Colonic mucosa (tissue), 4 donors: ENCODE measurements around the gene EPHA5. TPM values are rescaled to one million over a fixed set of nuclear protein-coding genes. Genes with fewer than 3 reads are reported as not detected.

Experiments
- DNase-seq: peaks from one replicate; pipeline ENCODE4 v3.0.0-alpha.2; 2020
- H3K27ac ChIP-seq: fragments of 200-600 bp; one replicate; pipeline ENCODE4 v1.8.0; 2021
- H3K27me3 ChIP-seq: fragments of 200-600 bp; one replicate; pipeline ENCODE4 v1.8.0; 2021
- H3K36me3 ChIP-seq: fragments of 200-600 bp; one replicate; pipeline ENCODE4 v1.8.0; 2021
- H3K4me1 ChIP-seq: fragments of 200-600 bp; one replicate; pipeline ENCODE4 v1.8.0; 2021; ENCODE audit warnings: mild to moderate bottlenecking
- H3K4me3 ChIP-seq: fragments of 200-600 bp; one replicate; pipeline ENCODE4 v1.8.0; 2021
- H3K9ac ChIP-seq, 2 donors: one replicate each; pipeline ENCODE4 v1.7.0; 2013; ENCODE audit warnings: control low read depth in 2 of 2, low read depth in 2 of 2, low read length in 2 of 2
- H3K9me3 ChIP-seq: fragments of 200-600 bp; one replicate; pipeline ENCODE4 v1.8.0; 2021
- intact Hi-C: fragments of 100-400 bp; cut with DNase I; formaldehyde crosslinking; loops from one replicate; pipeline ENCODE4 v1.14.1; 2022
- total RNA-seq, 2 donors: library from RNA; stranded (reverse); fragmentation: NEBNext Ultra II Directional in 1 of 2; extraction: Animal tissue kit (Norgen Biotek cat#: 25700) in 1 of 2; gene quantifications; one replicate each; pipeline ENCODE4 v1.2.1, GENCODE V29; 2021
- TF ChIP-seq, protein P1 (sequence below): fragments of 200-600 bp; IDR thresholded peaks from one replicate; pipeline ENCODE4 v1.8.0; 2022; ENCODE audit warnings: antibody characterized with exemption, mild to moderate bottlenecking
- donor health status: healthy.
- donor health status: DM: no; HTN: no; CAD: no.
- donor health status: DM: no; HTN: no; CAD: no.

The EPHA5 gene
- total RNA-seq, 2 donors from 2014 or later = 0.07 to 0.13 TPM

DNA sequence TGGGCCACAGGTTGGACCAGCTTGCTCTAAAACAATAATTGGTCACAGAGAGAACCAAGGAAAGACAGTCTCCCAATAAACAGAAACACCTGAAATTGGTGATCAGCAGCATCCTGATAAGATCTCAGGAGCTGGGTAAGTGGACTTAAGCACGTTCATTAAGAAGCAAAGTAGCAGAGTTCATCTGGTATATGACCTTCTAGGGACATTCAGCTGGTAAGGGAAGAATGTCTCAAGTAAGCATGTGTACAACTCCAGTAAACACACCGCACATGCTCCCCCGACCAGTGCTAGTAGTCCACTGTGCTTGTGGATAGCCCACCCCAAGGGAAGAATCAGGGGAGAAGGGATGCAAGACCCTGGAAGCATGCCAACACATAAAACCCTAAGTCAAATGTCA is 216.9 kb downstream of the EPHA5 start:
- Histone ChIP-seq H3K9me3 (no peaks in the 10 kb centered on the region), H3K9ac (no peak overlapping the region), H3K4me1 (no peaks in the 10 kb centered on the region), H3K36me3 (no peaks in the 10 kb centered on the region), H3K4me3 (no peak overlapping the region), H3K27ac (no peak overlapping the region), H3K27me3 (no peaks in the 10 kb centered on the region)
- TF ChIP-seq, protein P1, sequence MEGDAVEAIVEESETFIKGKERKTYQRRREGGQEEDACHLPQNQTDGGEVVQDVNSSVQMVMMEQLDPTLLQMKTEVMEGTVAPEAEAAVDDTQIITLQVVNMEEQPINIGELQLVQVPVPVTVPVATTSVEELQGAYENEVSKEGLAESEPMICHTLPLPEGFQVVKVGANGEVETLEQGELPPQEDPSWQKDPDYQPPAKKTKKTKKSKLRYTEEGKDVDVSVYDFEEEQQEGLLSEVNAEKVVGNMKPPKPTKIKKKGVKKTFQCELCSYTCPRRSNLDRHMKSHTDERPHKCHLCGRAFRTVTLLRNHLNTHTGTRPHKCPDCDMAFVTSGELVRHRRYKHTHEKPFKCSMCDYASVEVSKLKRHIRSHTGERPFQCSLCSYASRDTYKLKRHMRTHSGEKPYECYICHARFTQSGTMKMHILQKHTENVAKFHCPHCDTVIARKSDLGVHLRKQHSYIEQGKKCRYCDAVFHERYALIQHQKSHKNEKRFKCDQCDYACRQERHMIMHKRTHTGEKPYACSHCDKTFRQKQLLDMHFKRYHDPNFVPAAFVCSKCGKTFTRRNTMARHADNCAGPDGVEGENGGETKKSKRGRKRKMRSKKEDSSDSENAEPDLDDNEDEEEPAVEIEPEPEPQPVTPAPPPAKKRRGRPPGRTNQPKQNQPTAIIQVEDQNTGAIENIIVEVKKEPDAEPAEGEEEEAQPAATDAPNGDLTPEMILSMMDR = no peak
- intact Hi-C loops = no loop called here
- no peak for DNase-seq

DNA sequence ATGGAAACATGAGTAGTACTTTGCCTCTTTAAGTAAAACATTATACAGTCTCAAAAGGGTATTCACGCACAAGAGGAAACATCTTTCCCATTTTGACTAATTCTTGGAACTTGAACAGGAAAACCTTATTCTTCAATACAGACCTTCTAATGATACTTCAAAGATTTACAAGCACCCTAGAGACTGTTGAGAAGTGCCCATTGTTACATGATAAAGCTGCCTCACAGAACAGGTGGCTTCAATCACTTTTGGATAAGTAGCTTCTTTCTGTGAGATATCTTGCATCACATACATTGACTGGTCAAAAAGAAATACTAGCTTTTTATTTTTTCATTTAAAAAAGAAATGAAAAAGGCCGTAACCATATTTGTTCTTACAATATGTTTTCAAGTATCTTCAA is 219.4 kb downstream of the EPHA5 start:
- intact Hi-C loops = no loop called here
- TF ChIP-seq, protein P1 = no peak
- Histone ChIP-seq H3K4me3 (no peak overlapping the region), H3K9me3 (no peaks in the 10 kb centered on the region), H3K27ac (no peak overlapping the region), H3K36me3 (no peaks in the 10 kb centered on the region), H3K4me1 (no peaks in the 10 kb centered on the region), H3K27me3 (no peaks in the 10 kb centered on the region), H3K9ac (no peak overlapping the region)
- no peak for DNase-seq

DNA sequence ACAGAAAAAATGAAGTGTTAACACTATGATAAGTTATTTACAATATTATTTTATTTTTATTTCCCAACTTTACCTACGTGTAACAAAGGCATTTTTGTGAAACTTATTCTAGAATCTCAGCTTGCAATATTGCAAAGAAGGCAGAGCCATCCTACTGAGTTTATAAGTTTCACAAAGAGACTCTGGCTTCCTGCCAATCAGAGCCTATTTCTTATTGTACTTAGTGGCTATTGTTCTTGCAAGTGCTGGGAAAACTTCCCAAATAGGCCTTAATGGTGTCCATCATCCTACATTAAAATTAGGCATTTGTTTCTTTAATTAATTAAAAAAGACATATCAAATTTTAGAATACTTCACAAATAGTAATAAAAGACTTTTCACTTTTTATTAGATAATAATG is 233.2 kb downstream of the EPHA5 start:
- H3K9me3 ChIP-seq = no peaks in the 10 kb centered on the region
- no peak for DNase-seq
- H3K4me3 ChIP-seq = no peak overlapping the region
- no peak overlapping the region for H3K9ac ChIP-seq
- TF ChIP-seq, protein P1 = no peak
- H3K4me1 ChIP-seq = no peaks in the 10 kb centered on the region
- H3K27ac ChIP-seq = no peak overlapping the region
- no peaks in the 10 kb centered on the region for H3K36me3 ChIP-seq
- intact Hi-C loops = no loop called here
- no peaks in the 10 kb centered on the region for H3K27me3 ChIP-seq

DNA sequence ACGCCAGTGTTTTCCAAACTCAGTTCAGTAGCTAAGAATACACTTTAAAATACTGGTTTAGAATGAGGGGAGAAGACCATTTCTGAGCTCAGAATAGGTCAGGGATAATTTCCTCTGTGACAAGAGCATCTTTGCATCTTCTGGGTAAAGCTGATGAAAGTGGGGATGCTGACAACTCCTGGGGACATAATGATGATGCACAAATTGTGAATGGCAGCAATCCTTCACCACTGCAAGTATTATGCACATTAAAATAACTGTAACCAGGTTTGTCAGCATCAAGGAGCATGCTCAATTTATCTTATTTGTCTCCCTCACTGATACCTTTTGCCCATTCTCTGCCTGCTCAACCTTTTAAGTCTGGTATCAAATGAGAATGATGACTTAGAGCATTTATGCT is 248.2 kb downstream of the EPHA5 start:
- Histone ChIP-seq H3K36me3 (no peaks in the 10 kb centered on the region), H3K4me1 (no peaks in the 10 kb centered on the region), H3K27me3 (no peaks in the 10 kb centered on the region), H3K9me3 (no peaks in the 10 kb centered on the region), H3K9ac (no peak overlapping the region), H3K4me3 (no peak overlapping the region), H3K27ac (no peak overlapping the region)
- intact Hi-C loops = no loop called here
- TF ChIP-seq, protein P1 = no peak
- DNase-seq = no peak

DNA sequence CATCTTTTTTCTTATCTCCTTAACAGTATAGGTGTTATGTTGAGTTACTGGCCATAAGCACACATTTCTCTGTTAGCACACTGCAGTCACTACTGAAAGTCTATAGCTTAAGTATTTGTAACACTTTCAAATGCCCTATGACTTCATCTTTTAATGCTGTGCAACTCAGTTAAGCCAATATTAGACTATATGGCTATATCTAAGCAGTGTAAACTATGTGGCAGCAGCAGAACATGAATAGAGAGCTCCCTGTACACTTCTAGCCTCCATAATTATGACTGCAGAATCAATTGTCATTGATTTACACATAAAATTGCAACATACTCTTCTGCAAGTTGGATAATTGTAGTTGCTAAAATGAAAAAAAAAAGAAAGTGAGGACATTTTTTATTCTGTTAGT is 250.3 kb downstream of the EPHA5 start:
- no peak for DNase-seq
- H3K4me3 ChIP-seq = no peak overlapping the region
- no peaks in the 10 kb centered on the region for H3K27me3 ChIP-seq

More for the DNA sequence above, 250.3 kb downstream of the EPHA5 start:
- TF ChIP-seq, protein P1 = no peak
- Histone ChIP-seq H3K9me3 (no peaks in the 10 kb centered on the region), H3K36me3 (no peaks in the 10 kb centered on the region), H3K4me1 (no peaks in the 10 kb centered on the region), H3K27ac (no peak overlapping the region), H3K9ac (no peak overlapping the region)
- intact Hi-C loops = no loop called here
